DOHH2 (cell line): ENCODE data around the gene SPATA31C1.

Experiments used
- CTCF ChIP-seq: fragments of 200-600 bp; sonication (generic); IDR thresholded peaks from one replicate; pipeline ENCODE4 v1.5.1; 2014; ENCODE audit warnings: antibody characterized with exemption, mild to moderate bottlenecking, low read depth, low read length; ENCODE audit not compliant: poor library complexity, severe bottlenecking
- EZH2phosphoT487 ChIP-seq: fragments of 200-600 bp; sonication (generic); IDR thresholded peaks from 2 replicates; pipeline ENCODE4 v1.6.1; 2017; ENCODE audit warnings: borderline replicate concordance, mild to moderate bottlenecking, antibody characterized with exemption, low read length, moderate library complexity, mixed read lengths

GRCh38 chr9:87872079-87872624 lies 45.6 kb upstream of the SPATA31C1 start:
- TF ChIP-seq CTCF = no peak
- no peak for TF ChIP-seq EZH2phosphoT487
